Activated effector memory CD4-positive, alpha-beta T cell treated with Interleukin-2 at 50 U/mL for 16 hours (primary cell): ENCODE measurements around the gene NBL1.
A peak's percentile ranks its signal among the peaks of the same experiment; 100 is the strongest.

Experiments
- DNase-seq: peaks from one replicate; pipeline ENCODE4 v3.0.0-alpha.2; 2020

Gene NBL1

GRCh38 chr1:19676438-19676922 is 32.4 kb downstream of the NBL1 start:
- DNase-seq, result no peak

DNA sequence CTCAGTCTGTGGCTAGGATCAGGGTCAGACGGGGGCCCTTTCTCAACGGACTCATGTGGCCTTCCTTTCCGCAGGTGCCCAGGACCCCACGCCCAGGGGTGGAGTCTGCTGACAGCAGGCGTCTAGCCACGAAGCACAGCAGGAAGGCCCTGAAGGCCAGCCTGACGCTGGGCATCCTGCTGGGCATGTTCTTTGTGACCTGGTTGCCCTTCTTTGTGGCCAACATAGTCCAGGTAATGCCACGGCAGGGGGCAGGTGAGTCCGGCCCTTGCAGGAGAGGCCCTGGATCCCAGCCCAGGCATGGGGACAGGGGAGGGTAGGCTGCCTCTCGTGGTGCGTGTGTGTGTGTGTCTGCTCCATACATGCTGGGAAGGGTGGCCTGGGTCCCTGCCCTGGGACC is 34.4 kb downstream of the NBL1 start:
- no peak for DNase-seq

GRCh38 chr1:19678931-19679453 is 34.9 kb downstream of the NBL1 start:
- no peak for DNase-seq

- DNase-seq, result no peak
These were observed 35.6 kb downstream of the NBL1 start for GRCh38 chr1:19679691-19680090.

- DNase-seq, result no peak
These were observed 36.5 kb downstream of the NBL1 start for GRCh38 chr1:19680644-19681043.

DNA sequence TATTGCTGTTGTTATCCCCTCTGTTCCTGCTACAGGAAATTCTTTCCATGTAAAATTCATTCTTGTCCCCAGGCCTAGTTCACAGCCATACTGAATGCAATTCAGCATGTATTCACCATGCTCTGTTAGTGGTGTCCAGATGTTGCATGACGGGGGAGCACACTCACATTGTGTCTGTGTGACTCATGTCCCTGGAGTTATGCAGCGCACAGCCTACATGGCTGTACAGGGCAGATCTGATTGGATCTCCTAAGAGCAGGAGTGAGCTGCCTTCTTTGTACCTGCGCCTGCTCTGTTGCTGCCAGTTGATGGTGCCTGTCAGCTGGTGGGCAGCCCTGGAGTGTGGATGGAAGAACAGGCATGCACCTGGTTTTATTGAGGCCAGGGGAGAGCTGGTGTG is 38.1 kb downstream of the NBL1 start:
- DNase-seq, result no peak

- DNase-seq, result no peak
These were observed 38.8 kb downstream of the NBL1 start for GRCh38 chr1:19682901-19683300.

GRCh38 chr1:19683351-19683750 is 39.2 kb downstream of the NBL1 start:
- no peak for DNase-seq

DNA sequence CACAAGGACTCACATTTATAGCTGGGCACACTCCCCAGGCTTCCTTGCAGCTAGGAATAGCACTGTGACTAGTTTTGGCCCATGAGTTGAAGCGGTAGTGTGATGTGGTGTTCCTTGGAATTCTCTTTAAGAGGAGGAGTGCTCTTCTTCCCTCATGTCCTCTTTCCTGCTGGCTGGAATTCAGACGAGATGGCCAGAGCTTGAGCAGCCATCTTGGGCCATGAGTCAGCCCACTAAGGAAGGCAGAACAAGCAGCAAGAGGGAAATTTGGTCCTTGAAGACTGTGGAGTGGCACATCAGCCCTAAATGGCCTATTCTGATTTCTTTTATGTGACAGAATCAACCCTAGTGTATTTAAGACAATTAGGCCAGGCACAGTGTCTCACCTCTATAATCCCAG is 40.6 kb downstream of the NBL1 start:
- no peak for DNase-seq

DNA sequence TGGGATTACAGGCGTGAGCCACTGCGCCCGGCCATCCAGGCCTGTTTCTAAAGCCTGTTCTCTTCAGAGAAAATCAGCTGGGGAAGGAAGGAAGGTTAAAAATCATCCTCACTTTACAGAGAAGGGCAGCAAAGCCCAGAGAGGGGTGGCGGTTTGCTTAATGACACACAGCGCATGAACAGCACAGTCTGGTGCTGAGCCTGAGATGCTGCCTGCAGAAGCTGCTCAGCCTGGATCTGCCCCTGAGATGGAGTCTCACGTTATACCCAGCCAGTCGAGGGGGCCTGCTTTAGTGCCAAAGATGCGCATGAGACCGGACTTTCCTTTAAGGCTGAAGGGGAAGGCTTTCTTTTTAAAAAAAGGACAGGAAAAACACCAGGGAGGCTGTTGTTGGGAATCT is 41.9 kb downstream of the NBL1 start:
- DNase-seq, result no peak

- no peak for DNase-seq
These were observed 43.3 kb downstream of the NBL1 start for GRCh38 chr1:19687414-19687813.

DNA sequence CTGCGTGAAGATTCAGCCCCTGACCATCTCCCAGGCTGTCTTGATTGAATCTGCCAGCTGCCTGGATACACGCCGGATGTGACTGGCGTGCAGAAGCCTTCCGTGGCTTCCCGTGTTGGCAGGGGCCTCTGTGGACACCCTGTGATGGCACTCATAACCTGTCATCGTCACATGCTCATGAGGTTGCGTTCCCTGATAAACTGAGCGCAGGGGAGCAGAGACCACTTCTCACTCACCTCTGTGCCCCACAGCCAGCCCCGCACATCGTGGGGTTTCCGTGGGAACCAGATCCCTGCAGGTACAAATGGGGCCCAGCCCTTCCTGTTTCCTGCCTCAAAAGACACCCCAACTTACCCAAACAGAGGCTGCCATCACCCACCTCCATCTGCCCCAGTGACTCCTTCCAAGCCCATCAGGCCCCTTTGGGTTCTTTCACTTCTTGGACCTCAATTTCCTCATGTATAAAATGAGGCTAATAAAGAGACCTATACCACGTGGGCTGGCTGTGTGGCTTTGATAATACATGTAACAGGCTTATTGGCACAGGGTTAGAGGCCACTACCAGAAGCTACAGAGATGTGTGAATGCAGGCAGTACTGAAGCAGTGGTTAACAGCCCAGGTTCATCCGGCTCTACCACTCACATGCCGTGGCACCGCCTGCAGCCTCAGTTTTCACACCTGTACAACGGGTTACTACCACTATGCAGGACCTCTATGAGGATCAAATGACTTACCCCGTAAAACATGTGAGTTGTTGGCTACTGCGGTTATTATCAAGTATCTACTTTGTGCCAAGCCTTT is 44.1 kb downstream of the NBL1 start:
- DNase-seq, result peak; percentile 55

GRCh38 chr1:19689085-19689757 is 45.1 kb downstream of the NBL1 start:
- no peak for DNase-seq

GRCh38 chr1:19689856-19690255 is 45.7 kb downstream of the NBL1 start:
- DNase-seq, result no peak

GRCh38 chr1:19690342-19690741 is 46.2 kb downstream of the NBL1 start:
- no peak for DNase-seq

GRCh38 chr1:19694298-19694697 is 50.2 kb downstream of the NBL1 start:
- no peak for DNase-seq

- no peak for DNase-seq
These were observed 51.7 kb downstream of the NBL1 start for GRCh38 chr1:19695772-19696171.

DNA sequence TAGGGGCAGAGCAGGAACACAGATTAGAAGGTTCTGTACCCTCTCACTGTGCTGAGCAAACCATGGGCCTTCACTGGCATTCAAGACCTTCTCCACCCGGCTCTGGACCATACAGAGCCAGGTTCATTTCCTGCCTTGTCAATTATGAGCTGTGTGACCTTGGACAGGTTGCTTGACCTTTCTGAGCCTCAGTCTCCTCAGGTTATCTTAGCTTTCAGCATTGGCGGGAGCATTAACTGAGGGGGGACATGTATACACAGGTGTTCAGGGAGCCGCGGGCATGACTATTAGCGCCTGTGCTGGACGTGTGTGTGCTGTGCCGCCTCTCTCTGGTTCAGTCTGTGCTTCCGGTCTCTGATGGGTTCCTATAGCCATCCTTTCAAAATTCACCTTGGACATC is 52.7 kb downstream of the NBL1 start:
- no peak for DNase-seq

DNA sequence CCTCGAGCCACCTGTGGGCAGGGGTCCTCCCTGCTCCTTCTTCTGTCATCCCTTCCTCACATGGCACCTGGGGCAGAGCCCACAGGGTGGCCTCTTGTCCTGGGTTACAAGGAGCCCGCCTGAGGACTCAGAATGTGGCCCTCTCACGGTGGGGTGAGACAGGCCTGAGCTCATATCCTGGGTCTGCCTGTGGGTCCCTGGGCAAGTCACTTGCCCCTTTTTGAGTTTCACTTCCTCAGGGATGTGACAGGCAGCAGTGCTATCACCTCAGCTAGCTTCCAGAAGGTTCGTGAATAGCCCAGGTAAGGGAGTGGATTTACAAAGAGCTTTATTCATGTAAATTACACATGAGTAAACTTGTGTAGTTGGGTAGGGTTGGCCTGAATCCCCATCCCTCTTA is 54.1 kb downstream of the NBL1 start:
- no peak for DNase-seq

- no peak for DNase-seq
These were observed 56.1 kb downstream of the NBL1 start for GRCh38 chr1:19700079-19700777.

GRCh38 chr1:19703280-19703679 is 59.2 kb downstream of the NBL1 start:
- DNase-seq, result no peak

GRCh38 chr1:19704247-19705113 is 60.4 kb downstream of the NBL1 start:
- peak; percentile 48 for DNase-seq

DNA sequence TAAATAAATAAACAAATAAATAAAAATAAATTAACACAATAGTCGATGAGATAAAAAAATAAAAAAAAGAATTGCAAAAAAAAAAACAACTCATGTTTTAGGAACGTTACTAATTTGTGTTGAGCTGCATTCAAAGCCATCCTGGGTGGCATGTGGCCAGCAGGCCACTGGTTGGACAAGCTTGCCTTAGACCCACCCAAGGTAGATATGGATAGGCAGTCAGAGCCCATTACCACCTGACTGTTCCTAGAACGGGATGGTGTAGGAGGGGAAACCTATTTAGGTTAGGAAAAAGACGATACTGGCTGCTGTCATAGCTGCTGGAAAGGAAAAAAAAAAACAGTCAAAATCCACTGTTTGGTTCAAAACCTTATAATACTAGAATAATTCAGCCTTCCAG is 61.4 kb downstream of the NBL1 start:
- DNase-seq, result no peak
